MM.1S (cell line): ENCODE data around the gene CELF4.

Experiments used
- EZH2 ChIP-seq: fragments of 300-600 bp; sonication (generic); optimal IDR thresholded peaks from 2 replicates; pipeline ENCODE3; 2017; ENCODE audit warnings: low read depth, mild to moderate bottlenecking, antibody characterized with exemption, low read length, mixed read lengths
- TF ChIP-seq, protein P1 (sequence below): fragments of 300-600 bp; sonication (generic); IDR thresholded peaks from 2 replicates; pipeline ENCODE4 v1.5.1; 2016; ENCODE audit warnings: antibody characterized with exemption, low read length, mixed read lengths

DNA sequence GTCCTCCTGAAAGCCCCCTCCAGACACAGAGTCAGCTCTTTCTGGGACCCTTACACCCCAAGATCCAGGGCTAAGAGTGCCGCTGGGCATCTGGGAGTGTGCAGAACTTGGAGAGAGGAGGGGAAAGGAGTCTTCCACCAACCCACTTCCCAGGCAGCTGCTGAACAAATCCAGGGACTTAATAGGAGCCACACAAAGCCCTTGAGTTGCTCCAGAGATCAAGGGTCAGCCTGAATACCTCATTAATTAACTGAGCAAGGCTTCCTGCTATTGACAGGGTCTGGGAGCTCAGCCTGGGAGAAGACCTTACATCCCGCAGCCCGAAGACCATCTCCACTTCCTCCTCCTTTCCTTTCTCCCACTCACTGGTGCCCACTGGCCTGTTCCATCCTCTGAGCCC lies 108.3 kb downstream of the CELF4 start:
- TF ChIP-seq, protein P1, sequence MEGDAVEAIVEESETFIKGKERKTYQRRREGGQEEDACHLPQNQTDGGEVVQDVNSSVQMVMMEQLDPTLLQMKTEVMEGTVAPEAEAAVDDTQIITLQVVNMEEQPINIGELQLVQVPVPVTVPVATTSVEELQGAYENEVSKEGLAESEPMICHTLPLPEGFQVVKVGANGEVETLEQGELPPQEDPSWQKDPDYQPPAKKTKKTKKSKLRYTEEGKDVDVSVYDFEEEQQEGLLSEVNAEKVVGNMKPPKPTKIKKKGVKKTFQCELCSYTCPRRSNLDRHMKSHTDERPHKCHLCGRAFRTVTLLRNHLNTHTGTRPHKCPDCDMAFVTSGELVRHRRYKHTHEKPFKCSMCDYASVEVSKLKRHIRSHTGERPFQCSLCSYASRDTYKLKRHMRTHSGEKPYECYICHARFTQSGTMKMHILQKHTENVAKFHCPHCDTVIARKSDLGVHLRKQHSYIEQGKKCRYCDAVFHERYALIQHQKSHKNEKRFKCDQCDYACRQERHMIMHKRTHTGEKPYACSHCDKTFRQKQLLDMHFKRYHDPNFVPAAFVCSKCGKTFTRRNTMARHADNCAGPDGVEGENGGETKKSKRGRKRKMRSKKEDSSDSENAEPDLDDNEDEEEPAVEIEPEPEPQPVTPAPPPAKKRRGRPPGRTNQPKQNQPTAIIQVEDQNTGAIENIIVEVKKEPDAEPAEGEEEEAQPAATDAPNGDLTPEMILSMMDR = no peak
- TF ChIP-seq EZH2 = no peak
